ENCODE data around the gene MAEA. TPM values are rescaled to one million over a fixed set of nuclear protein-coding genes. Genes with fewer than 3 reads are reported as not detected.
"Not testable (repeated sequence)": the region's sequence is repeated elsewhere in the genome, so short reads cannot be mapped to it uniquely, and the experiment has no call there.

The MAEA gene
- total and polyA plus RNA-seq, 4 donors, result 20.9 to 33.9 (median 29.8) TPM

GRCh38 chr4:1333256-1333655 is 43.6 kb downstream of the MAEA start:
- H3K9me3 ChIP-seq (ENCODE audit: control insufficient read depth in 4 of 4, low read length in 3 of 4), result no peaks in the 10 kb centered on the region
- TF ChIP-seq HNF4A (conservative IDR thresholded peaks at IDR 0.05), result no peak
- no peak for TF ChIP-seq FOXA2 (IDR thresholded peaks at IDR 0.05)
- no peak for TF ChIP-seq NR2F2 (IDR thresholded peaks at IDR 0.05)
- TF ChIP-seq, protein P1, sequence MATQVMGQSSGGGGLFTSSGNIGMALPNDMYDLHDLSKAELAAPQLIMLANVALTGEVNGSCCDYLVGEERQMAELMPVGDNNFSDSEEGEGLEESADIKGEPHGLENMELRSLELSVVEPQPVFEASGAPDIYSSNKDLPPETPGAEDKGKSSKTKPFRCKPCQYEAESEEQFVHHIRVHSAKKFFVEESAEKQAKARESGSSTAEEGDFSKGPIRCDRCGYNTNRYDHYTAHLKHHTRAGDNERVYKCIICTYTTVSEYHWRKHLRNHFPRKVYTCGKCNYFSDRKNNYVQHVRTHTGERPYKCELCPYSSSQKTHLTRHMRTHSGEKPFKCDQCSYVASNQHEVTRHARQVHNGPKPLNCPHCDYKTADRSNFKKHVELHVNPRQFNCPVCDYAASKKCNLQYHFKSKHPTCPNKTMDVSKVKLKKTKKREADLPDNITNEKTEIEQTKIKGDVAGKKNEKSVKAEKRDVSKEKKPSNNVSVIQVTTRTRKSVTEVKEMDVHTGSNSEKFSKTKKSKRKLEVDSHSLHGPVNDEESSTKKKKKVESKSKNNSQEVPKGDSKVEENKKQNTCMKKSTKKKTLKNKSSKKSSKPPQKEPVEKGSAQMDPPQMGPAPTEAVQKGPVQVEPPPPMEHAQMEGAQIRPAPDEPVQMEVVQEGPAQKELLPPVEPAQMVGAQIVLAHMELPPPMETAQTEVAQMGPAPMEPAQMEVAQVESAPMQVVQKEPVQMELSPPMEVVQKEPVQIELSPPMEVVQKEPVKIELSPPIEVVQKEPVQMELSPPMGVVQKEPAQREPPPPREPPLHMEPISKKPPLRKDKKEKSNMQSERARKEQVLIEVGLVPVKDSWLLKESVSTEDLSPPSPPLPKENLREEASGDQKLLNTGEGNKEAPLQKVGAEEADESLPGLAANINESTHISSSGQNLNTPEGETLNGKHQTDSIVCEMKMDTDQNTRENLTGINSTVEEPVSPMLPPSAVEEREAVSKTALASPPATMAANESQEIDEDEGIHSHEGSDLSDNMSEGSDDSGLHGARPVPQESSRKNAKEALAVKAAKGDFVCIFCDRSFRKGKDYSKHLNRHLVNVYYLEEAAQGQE (IDR thresholded peaks at IDR 0.05), result no peak
- TF ChIP-seq, protein P2, sequence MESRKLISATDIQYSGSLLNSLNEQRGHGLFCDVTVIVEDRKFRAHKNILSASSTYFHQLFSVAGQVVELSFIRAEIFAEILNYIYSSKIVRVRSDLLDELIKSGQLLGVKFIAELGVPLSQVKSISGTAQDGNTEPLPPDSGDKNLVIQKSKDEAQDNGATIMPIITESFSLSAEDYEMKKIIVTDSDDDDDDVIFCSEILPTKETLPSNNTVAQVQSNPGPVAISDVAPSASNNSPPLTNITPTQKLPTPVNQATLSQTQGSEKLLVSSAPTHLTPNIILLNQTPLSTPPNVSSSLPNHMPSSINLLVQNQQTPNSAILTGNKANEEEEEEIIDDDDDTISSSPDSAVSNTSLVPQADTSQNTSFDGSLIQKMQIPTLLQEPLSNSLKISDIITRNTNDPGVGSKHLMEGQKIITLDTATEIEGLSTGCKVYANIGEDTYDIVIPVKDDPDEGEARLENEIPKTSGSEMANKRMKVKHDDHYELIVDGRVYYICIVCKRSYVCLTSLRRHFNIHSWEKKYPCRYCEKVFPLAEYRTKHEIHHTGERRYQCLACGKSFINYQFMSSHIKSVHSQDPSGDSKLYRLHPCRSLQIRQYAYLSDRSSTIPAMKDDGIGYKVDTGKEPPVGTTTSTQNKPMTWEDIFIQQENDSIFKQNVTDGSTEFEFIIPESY (IDR thresholded peaks at IDR 0.05), result no peak
- no peak for TF ChIP-seq GABPA (IDR thresholded peaks at IDR 0.05 in 1 of 2, conservative IDR thresholded peaks at IDR 0.05 in 1 of 2)
- TF ChIP-seq FOXA1 (IDR thresholded peaks at IDR 0.05), result no peak
- H3K4me3 ChIP-seq (ENCODE audit: low read depth in 1 of 3, low read length in 3 of 3), result no peak overlapping the region
- H3K36me3 ChIP-seq (ENCODE audit: control insufficient read depth in 4 of 4, insufficient read depth in 3 of 4, low read depth in 1 of 4, low read length in 3 of 4), result peaks cover 11 to 59% (median 24%) of the 10 kb centered on the region in 4 donors
- no peak overlapping the region for H3K9ac ChIP-seq (ENCODE audit: low read depth in 1 of 2, low read length in 2 of 2)
- H3K27me3 ChIP-seq (ENCODE audit: control insufficient read depth in 4 of 4, insufficient read depth in 4 of 4, low read length in 3 of 4), result no peaks in the 10 kb centered on the region
- H3K4me1 ChIP-seq (ENCODE audit: control insufficient read depth in 4 of 4, insufficient read depth in 4 of 4, low read length in 3 of 4), result no peaks in the 10 kb centered on the region
- no peak for DNase-seq (ENCODE audit: low spot score)
- H3K27ac ChIP-seq (ENCODE audit: low read depth in 1 of 2, low read length in 2 of 2), result no peak overlapping the region
- WGBS, result 91% methylated on average over 8 of the region's 8 CpGs

GRCh38 chr4:1333851-1334578 is 44.3 kb downstream of the MAEA start:
- not testable (repeated sequence) for DNase-seq (ENCODE audit: low spot score); H3K9ac ChIP-seq (ENCODE audit: low read depth in 1 of 2, low read length in 2 of 2); H3K4me1 ChIP-seq (ENCODE audit: control insufficient read depth in 4 of 4, insufficient read depth in 4 of 4, low read length in 3 of 4); H3K27ac ChIP-seq (ENCODE audit: low read depth in 1 of 2, low read length in 2 of 2); H3K27me3 ChIP-seq (ENCODE audit: control insufficient read depth in 4 of 4, insufficient read depth in 4 of 4, low read length in 3 of 4); H3K4me3 ChIP-seq (ENCODE audit: low read depth in 1 of 3, low read length in 3 of 3); H3K9me3 ChIP-seq (ENCODE audit: control insufficient read depth in 4 of 4, low read length in 3 of 4)
- 83% methylated on average over 12 of the region's 12 CpGs for WGBS
- H3K36me3 ChIP-seq (ENCODE audit: control insufficient read depth in 4 of 4, insufficient read depth in 3 of 4, low read depth in 1 of 4, low read length in 3 of 4), result peaks cover 13 to 60% (median 27%) of the 10 kb centered on the region in 4 donors

DNA sequence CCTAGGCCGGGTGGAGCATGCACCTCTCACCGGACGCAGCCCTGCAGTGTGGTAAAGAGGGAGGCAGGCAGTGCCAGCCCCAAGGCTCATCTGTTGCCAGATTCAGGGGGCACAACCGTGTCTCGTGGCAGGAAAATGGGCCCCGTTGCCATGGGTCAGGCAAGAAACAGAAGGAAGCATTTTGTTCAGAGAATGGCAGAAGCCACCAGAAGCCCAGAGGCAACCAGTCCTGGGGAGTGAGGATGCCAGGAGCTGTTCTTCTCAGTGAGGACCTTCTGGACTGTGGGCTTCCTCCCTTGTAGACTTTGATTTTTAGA is 44.8 kb downstream of the MAEA start:
- Histone ChIP-seq H3K27me3 (ENCODE audit: control insufficient read depth in 4 of 4, insufficient read depth in 4 of 4, low read length in 3 of 4) (no peaks in the 10 kb centered on the region), H3K27ac (ENCODE audit: low read depth in 1 of 2, low read length in 2 of 2) (no peak overlapping the region), H3K4me1 (ENCODE audit: control insufficient read depth in 4 of 4, insufficient read depth in 4 of 4, low read length in 3 of 4) (no peaks in the 10 kb centered on the region), H3K9ac (ENCODE audit: low read depth in 1 of 2, low read length in 2 of 2) (no peak overlapping the region), H3K4me3 (ENCODE audit: low read depth in 1 of 3, low read length in 3 of 3) (no peak overlapping the region), H3K36me3 (ENCODE audit: control insufficient read depth in 4 of 4, insufficient read depth in 3 of 4, low read depth in 1 of 4, low read length in 3 of 4) (peaks cover 16 to 61% (median 29%) of the 10 kb centered on the region in 4 donors), H3K9me3 (ENCODE audit: control insufficient read depth in 4 of 4, low read length in 3 of 4) (no peaks in the 10 kb centered on the region)
- DNase-seq (ENCODE audit: low spot score), result no peak
- no peak for TF ChIP-seq RXRA (IDR thresholded peaks at IDR 0.05)
- TF ChIP-seq, protein P3, sequence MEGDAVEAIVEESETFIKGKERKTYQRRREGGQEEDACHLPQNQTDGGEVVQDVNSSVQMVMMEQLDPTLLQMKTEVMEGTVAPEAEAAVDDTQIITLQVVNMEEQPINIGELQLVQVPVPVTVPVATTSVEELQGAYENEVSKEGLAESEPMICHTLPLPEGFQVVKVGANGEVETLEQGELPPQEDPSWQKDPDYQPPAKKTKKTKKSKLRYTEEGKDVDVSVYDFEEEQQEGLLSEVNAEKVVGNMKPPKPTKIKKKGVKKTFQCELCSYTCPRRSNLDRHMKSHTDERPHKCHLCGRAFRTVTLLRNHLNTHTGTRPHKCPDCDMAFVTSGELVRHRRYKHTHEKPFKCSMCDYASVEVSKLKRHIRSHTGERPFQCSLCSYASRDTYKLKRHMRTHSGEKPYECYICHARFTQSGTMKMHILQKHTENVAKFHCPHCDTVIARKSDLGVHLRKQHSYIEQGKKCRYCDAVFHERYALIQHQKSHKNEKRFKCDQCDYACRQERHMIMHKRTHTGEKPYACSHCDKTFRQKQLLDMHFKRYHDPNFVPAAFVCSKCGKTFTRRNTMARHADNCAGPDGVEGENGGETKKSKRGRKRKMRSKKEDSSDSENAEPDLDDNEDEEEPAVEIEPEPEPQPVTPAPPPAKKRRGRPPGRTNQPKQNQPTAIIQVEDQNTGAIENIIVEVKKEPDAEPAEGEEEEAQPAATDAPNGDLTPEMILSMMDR (IDR thresholded peaks at IDR 0.05; ENCODE audit: low read depth, low read length, missing input control), result no peak
- TF ChIP-seq, protein P2 (IDR thresholded peaks at IDR 0.05), result no peak
- TF ChIP-seq EGR1 (IDR thresholded peaks at IDR 0.05; ENCODE audit: low read depth in 2 of 2), result no peak
- no peak for TF ChIP-seq MAX (IDR thresholded peaks at IDR 0.05)
- TF ChIP-seq, protein P1 (IDR thresholded peaks at IDR 0.05), result no peak
- 94% methylated on average over 6 of the region's 6 CpGs for WGBS

All from liver (tissue), 9 donors.